Fibroblast of mammary gland (primary cell): Measurements from ENCODE around the gene ZNF678.
"Not testable (repeated sequence)": the region's sequence is repeated elsewhere in the genome, so short reads cannot be mapped to it uniquely, and the experiment has no call there.

Source experiments
- DNase-seq: peaks from one replicate; pipeline ENCODE4 v3.0.0-alpha.2; 2010; ENCODE audit warnings: low read depth
- H3K4me3 ChIP-seq: 2 replicates; pipeline ENCODE4 v1.5.1; 2011; ENCODE audit warnings: low read depth, mild to moderate bottlenecking, low read length, moderate library complexity; ENCODE audit not compliant: control insufficient read depth
- CTCF ChIP-seq: conservative IDR thresholded peaks from 2 replicates; pipeline ENCODE4 v1.5.1; 2011; ENCODE audit warnings: low read depth, low read length, inconsistent platforms; ENCODE audit not compliant: control insufficient read depth, insufficient read depth

ZNF678 gene

GRCh38 chr1:227546059-227546458 lies 17.3 kb upstream of the ZNF678 start:
- no peak for TF ChIP-seq CTCF
- no peak overlapping the region for H3K4me3 ChIP-seq
- DNase-seq: no peak

- no peak for DNase-seq
- H3K4me3 ChIP-seq: no peak overlapping the region
- TF ChIP-seq CTCF: no peak
Observed at GRCh38 chr1:227546598-227547309, 16.6 kb upstream of the ZNF678 start.

- TF ChIP-seq CTCF: no peak
- no peak for DNase-seq
- H3K4me3 ChIP-seq: no peak overlapping the region
Observed at GRCh38 chr1:227547310-227548118, 15.8 kb upstream of the ZNF678 start.

- no peak for DNase-seq
- no peak overlapping the region for H3K4me3 ChIP-seq
- TF ChIP-seq CTCF: no peak
Observed at GRCh38 chr1:227548119-227548397, 15.3 kb upstream of the ZNF678 start.

- no peak for DNase-seq
- H3K4me3 ChIP-seq: no peak overlapping the region
- TF ChIP-seq CTCF: no peak
Observed at GRCh38 chr1:227548448-227548847, 14.9 kb upstream of the ZNF678 start.

GRCh38 chr1:227549892-227550291 lies 13.5 kb upstream of the ZNF678 start:
- no peak for DNase-seq
- TF ChIP-seq CTCF: no peak
- no peak overlapping the region for H3K4me3 ChIP-seq

GRCh38 chr1:227551881-227552280 lies 11.5 kb upstream of the ZNF678 start:
- DNase-seq, H3K4me3 ChIP-seq: not testable (repeated sequence)
